Smooth muscle cell (in vitro differentiated cells): ENCODE measurements around the gene PTPRT. TPM values are rescaled to one million over a fixed set of nuclear protein-coding genes. Genes with fewer than 3 reads are reported as not detected.

Source experiments
- DNase-seq: peaks from one replicate; lab custom pipeline; 2025; ENCODE audit not compliant: unreplicated experiment; lab: John Stamatoyannopoulos, UW
- H2AFZ ChIP-seq: fragments of 200-600 bp; sonication (generic); 2 replicates; pipeline ENCODE4 v1.6.0; 2016; ENCODE audit warnings: antibody characterized with exemption, low read depth, mild to moderate bottlenecking
- H3F3A ChIP-seq: fragments of 200-600 bp; sonication (generic); 2 replicates; pipeline ENCODE4 v1.6.0; 2017; ENCODE audit warnings: antibody characterized with exemption, low read depth
- H3K27ac ChIP-seq: fragments of 200-600 bp; sonication (generic); 2 replicates; pipeline ENCODE4 v1.5.1; 2016; ENCODE audit warnings: low read depth, mild to moderate bottlenecking
- H3K27me3 ChIP-seq: fragments of 200-600 bp; sonication (generic); 2 replicates; pipeline ENCODE4 v1.6.1; 2016; ENCODE audit warnings: low read depth, mild to moderate bottlenecking
- H3K36me3 ChIP-seq: fragments of 200-600 bp; sonication (generic); 2 replicates; pipeline ENCODE4 v1.5.1; 2016; ENCODE audit warnings: low read depth
- H3K4me1 ChIP-seq: fragments of 200-600 bp; sonication (generic); 2 replicates; pipeline ENCODE4 v1.5.1; 2016; ENCODE audit warnings: low read depth
- H3K4me2 ChIP-seq: fragments of 200-600 bp; sonication (generic); 2 replicates; pipeline ENCODE4 v1.6.0; 2016; ENCODE audit warnings: mild to moderate bottlenecking
- H3K4me3 ChIP-seq: fragments of 200-600 bp; sonication (generic); 2 replicates; pipeline ENCODE4 v1.5.1; 2016; ENCODE audit warnings: mild to moderate bottlenecking
- H3K79me2 ChIP-seq: fragments of 200-600 bp; sonication (generic); 2 replicates; pipeline ENCODE4 v1.6.0; 2016; ENCODE audit warnings: low read depth, mild to moderate bottlenecking
- H3K9ac ChIP-seq: fragments of 200-600 bp; sonication (generic); 2 replicates; pipeline ENCODE4 v1.6.0; 2016; ENCODE audit warnings: low read depth
- H3K9me3 ChIP-seq: fragments of 200-600 bp; sonication (generic); replicated peaks from 2 replicates; pipeline ENCODE4 v1.5.1; 2016; ENCODE audit warnings: low read depth
- H4K20me1 ChIP-seq: fragments of 200-600 bp; sonication (generic); 2 replicates; pipeline ENCODE4 v1.6.0; 2016; ENCODE audit warnings: low read depth
- CTCF ChIP-seq: fragments of 200-600 bp; sonication (generic); IDR thresholded peaks from 2 replicates; pipeline ENCODE4 v1.5.1; 2017; ENCODE audit warnings: borderline replicate concordance, mild to moderate bottlenecking, antibody characterized with exemption; ENCODE audit not compliant: insufficient read depth, poor library complexity, severe bottlenecking
- WGBS: methylation state at CpG from one replicate; pipeline ENCODE4 v1.1.7; 2016; ENCODE audit warnings: low lambda C conversion rate; 5-methylcytosine and 5-hydroxymethylcytosine counted together
- polyA plus RNA-seq: library from polyadenylated mRNA; unstranded; fragments of >200 nt; fragmentation: Nextera tagmentation; extraction: Ambion mirVana; gene quantifications from 2 replicates; pipeline ENCODE4 v1.2.1, GENCODE V29; 2016
- total RNA-seq: library from RNA; depleted of rRNA; stranded (reverse); fragments of >200 nt; gene quantifications from 2 replicates; pipeline ENCODE4 v1.2.3, GENCODE V29; 2014

The PTPRT gene
- total and polyA plus RNA-seq, 2 experiments from 2014 or later = 0.99 to 2.1 TPM

GRCh38 chr20:43017241-43018030 lies 172.3 kb downstream of the PTPRT start:
- no peaks in the 10 kb centered on the region for H3K4me1 ChIP-seq
- TF ChIP-seq CTCF = no peak
- WGBS = 90% methylated on average over 13 of the region's 13 CpGs
- no peaks in the 10 kb centered on the region for H3K27me3 ChIP-seq
- H3K9ac ChIP-seq = no peak overlapping the region
- no peak overlapping the region for H3K4me2 ChIP-seq
- H3K4me3 ChIP-seq = no peak overlapping the region
- no peak overlapping the region for H3K27ac ChIP-seq
- no peak for DNase-seq
- no peaks in the 10 kb centered on the region for H3F3A ChIP-seq
- H3K79me2 ChIP-seq = no peaks in the 10 kb centered on the region
- H3K9me3 ChIP-seq = no peaks in the 10 kb centered on the region
- H4K20me1 ChIP-seq = no peaks in the 10 kb centered on the region
- no peaks in the 10 kb centered on the region for H3K36me3 ChIP-seq
- no peak overlapping the region for H2AFZ ChIP-seq

GRCh38 chr20:43016257-43016656 lies 173.4 kb downstream of the PTPRT start:
- no peak overlapping the region for H3K4me3 ChIP-seq
- WGBS = 63% methylated on average over 4 of the region's 4 CpGs
- TF ChIP-seq CTCF = no peak
- H3K9me3 ChIP-seq = no peaks in the 10 kb centered on the region
- H3K27me3 ChIP-seq = no peaks in the 10 kb centered on the region
- H3K27ac ChIP-seq = no peak overlapping the region
- no peaks in the 10 kb centered on the region for H3K79me2 ChIP-seq
- no peaks in the 10 kb centered on the region for H3K4me1 ChIP-seq
- no peaks in the 10 kb centered on the region for H3F3A ChIP-seq
- H4K20me1 ChIP-seq = no peaks in the 10 kb centered on the region
- no peak overlapping the region for H3K4me2 ChIP-seq
- H2AFZ ChIP-seq = no peak overlapping the region
- H3K9ac ChIP-seq = no peak overlapping the region
- DNase-seq = no peak
- no peaks in the 10 kb centered on the region for H3K36me3 ChIP-seq

- Histone ChIP-seq H3K27ac (no peak overlapping the region), H3K9ac (no peak overlapping the region), H3K9me3 (no peaks in the 10 kb centered on the region), H3K36me3 (no peaks in the 10 kb centered on the region), H3K79me2 (no peaks in the 10 kb centered on the region), H3K4me2 (no peak overlapping the region), H3K27me3 (no peaks in the 10 kb centered on the region), H3K4me1 (no peaks in the 10 kb centered on the region), H4K20me1 (no peaks in the 10 kb centered on the region), H3F3A (no peaks in the 10 kb centered on the region), H2AFZ (no peak overlapping the region), H3K4me3 (no peak overlapping the region)
- no peak for DNase-seq
- 91% methylated on average over 1 of the region's 1 CpG for WGBS
- no peak for TF ChIP-seq CTCF
Observed at GRCh38 chr20:43015566-43015965, 174.1 kb downstream of the PTPRT start.

GRCh38 chr20:43014206-43014605 lies 175.5 kb downstream of the PTPRT start:
- 82% methylated on average over 6 of the region's 6 CpGs for WGBS
- DNase-seq = no peak
- no peak for TF ChIP-seq CTCF
- Histone ChIP-seq H3K4me2 (no peak overlapping the region), H3K9ac (no peak overlapping the region), H3K4me3 (no peak overlapping the region), H3K27ac (no peak overlapping the region), H3F3A (no peaks in the 10 kb centered on the region), H3K4me1 (no peaks in the 10 kb centered on the region), H3K79me2 (no peaks in the 10 kb centered on the region), H3K27me3 (no peaks in the 10 kb centered on the region), H3K36me3 (no peaks in the 10 kb centered on the region), H2AFZ (no peak overlapping the region), H3K9me3 (no peaks in the 10 kb centered on the region), H4K20me1 (no peaks in the 10 kb centered on the region)
